Bone marrow (tissue), 2 donors: Measurements from ENCODE around the gene QRFP.

Experiments
- DNase-seq, 2 donors: peaks; one replicate each; lab custom pipeline; 2025; lab: John Stamatoyannopoulos, UW

The QRFP gene

GRCh38 chr9:130933114-130934046 is 36.8 kb upstream of the QRFP start:
- no peak for DNase-seq

GRCh38 chr9:130932255-130933079 is 35.9 kb upstream of the QRFP start:
- DNase-seq, result no peak

GRCh38 chr9:130931508-130932254 is 35.1 kb upstream of the QRFP start:
- DNase-seq, result no peak

GRCh38 chr9:130930804-130931349 is 34.3 kb upstream of the QRFP start:
- no peak for DNase-seq

- DNase-seq, result no peak
These were observed 33.7 kb upstream of the QRFP start for GRCh38 chr9:130930132-130930803.

GRCh38 chr9:130929571-130930038 is 33.0 kb upstream of the QRFP start:
- DNase-seq, result no peak

- DNase-seq, result no peak
These were observed 31.6 kb upstream of the QRFP start for GRCh38 chr9:130927995-130928900.

GRCh38 chr9:130927338-130927737 is 30.7 kb upstream of the QRFP start:
- DNase-seq, result no peak

- DNase-seq, result no peak
These were observed 28.6 kb upstream of the QRFP start for GRCh38 chr9:130925050-130925678.

GRCh38 chr9:130924448-130924788 is 27.8 kb upstream of the QRFP start:
- DNase-seq, result no peak

- DNase-seq, result no peak
These were observed 27.2 kb upstream of the QRFP start for GRCh38 chr9:130923611-130924447.

- DNase-seq, result no peak
These were observed 26.4 kb upstream of the QRFP start for GRCh38 chr9:130922893-130923610.

GRCh38 chr9:130921989-130922892 is 25.6 kb upstream of the QRFP start:
- DNase-seq, result no peak

- DNase-seq, result no peak
These were observed 24.8 kb upstream of the QRFP start for GRCh38 chr9:130921300-130921988.

- no peak for DNase-seq
These were observed 24.2 kb upstream of the QRFP start for GRCh38 chr9:130920762-130921299.

- no peak for DNase-seq
These were observed 23.6 kb upstream of the QRFP start for GRCh38 chr9:130920233-130920632.
